Effector memory CD8-positive, alpha-beta T cell (primary cell): ENCODE data around the gene NUMA1.
A peak's percentile ranks its signal among the peaks of the same experiment; 100 is the strongest.

Experiments
- ATAC-seq: fragments of 150-1000 bp; cut with Tn5 transposase; replicated peaks from 2 replicates; pipeline ENCODE4 v1.10.0; 2021; ENCODE audit warnings: mild to moderate bottlenecking, moderate library complexity
- DNase-seq, 3 experiments: peaks; one replicate each; pipeline ENCODE4 v3.0.0; 2021
- H3K27ac Mint-ChIP-seq, 2 donors: one replicate each; pipeline ENCODE4 v1.8.0; 2022; ENCODE audit warnings: mild to moderate bottlenecking in 2 of 2, mixed read lengths in 2 of 2, moderate library complexity in 2 of 2
- H3K27me3 Mint-ChIP-seq, 2 donors: one replicate each; pipeline ENCODE4 v1.8.0; 2022; ENCODE audit warnings: mixed read lengths in 2 of 2
- H3K36me3 Mint-ChIP-seq: one replicate; pipeline ENCODE4 v1.8.0; 2022; ENCODE audit warnings: mild to moderate bottlenecking, moderate library complexity, mixed read lengths; ENCODE audit not compliant: insufficient read depth
- H3K4me1 Mint-ChIP-seq, 2 donors: one replicate each; pipeline ENCODE4 v1.8.0; 2022; ENCODE audit warnings: low read depth in 2 of 2, mixed read lengths in 2 of 2
- H3K4me3 Mint-ChIP-seq, 2 donors: one replicate each; pipeline ENCODE4 v1.8.0; 2022; ENCODE audit warnings: mild to moderate bottlenecking in 2 of 2, mixed read lengths in 2 of 2, moderate library complexity in 2 of 2
- H3K9me3 Mint-ChIP-seq, 2 donors: one replicate each; pipeline ENCODE4 v1.8.0; 2022; ENCODE audit warnings: mixed read lengths in 2 of 2

NUMA1 gene

GRCh38 chr11:72069787-72070251 is 10.5 kb downstream of the NUMA1 start:
- Mint-ChIP-seq H3K27me3 (no peaks in the 10 kb centered on the region), H3K9me3 (no peaks in the 10 kb centered on the region), H3K27ac (peak overlapping the region; percentile 87 to 90), H3K36me3 (peaks cover 6% of the 10 kb centered on the region), H3K4me1 (peaks cover 19 to 21% of the 10 kb centered on the region in 2 donors), H3K4me3 (peak overlapping the region in 1 of 2 donors; percentile 7)
- ATAC-seq (peak; percentile 42), DNase-seq (no peak)

- Mint-ChIP-seq H3K27ac (peak overlapping the region; percentile 87 to 90), H3K36me3 (peaks cover 7% of the 10 kb centered on the region), H3K27me3 (no peaks in the 10 kb centered on the region), H3K9me3 (no peaks in the 10 kb centered on the region), H3K4me3 (peak overlapping the region in 1 of 2 donors; percentile 7), H3K4me1 (peaks cover 19 to 21% of the 10 kb centered on the region in 2 donors)
- ATAC-seq (no peak), DNase-seq (no peak)
These were observed 11.1 kb downstream of the NUMA1 start for GRCh38 chr11:72069200-72069599.

GRCh38 chr11:72067676-72068075 is 12.7 kb downstream of the NUMA1 start:
- peaks cover 6% of the 10 kb centered on the region for H3K36me3 Mint-ChIP-seq
- DNase-seq (no peak), ATAC-seq (no peak)
- no peak overlapping the region for H3K4me3 Mint-ChIP-seq
- H3K4me1 Mint-ChIP-seq, result peaks cover 14 to 19% of the 10 kb centered on the region in 2 donors
- H3K27me3 Mint-ChIP-seq, result no peaks in the 10 kb centered on the region
- H3K9me3 Mint-ChIP-seq, result no peaks in the 10 kb centered on the region
- H3K27ac Mint-ChIP-seq, result peak overlapping the region in 1 of 2 donors; percentile 90

GRCh38 chr11:72067266-72067665 is 13.1 kb downstream of the NUMA1 start:
- DNase-seq (no peak), ATAC-seq (no peak)
- Mint-ChIP-seq H3K27ac (peak overlapping the region in 1 of 2 donors; percentile 38), H3K9me3 (no peaks in the 10 kb centered on the region), H3K4me1 (peaks cover 14 to 16% of the 10 kb centered on the region in 2 donors), H3K27me3 (no peaks in the 10 kb centered on the region), H3K36me3 (peaks cover 6% of the 10 kb centered on the region), H3K4me3 (no peak overlapping the region)

- Mint-ChIP-seq H3K27me3 (no peaks in the 10 kb centered on the region), H3K27ac (peak overlapping the region in 1 of 2 donors; percentile 38), H3K4me3 (no peak overlapping the region), H3K9me3 (no peaks in the 10 kb centered on the region), H3K4me1 (peaks cover 14 to 16% of the 10 kb centered on the region in 2 donors), H3K36me3 (peaks cover 6% of the 10 kb centered on the region)
- ATAC-seq (no peak), DNase-seq (no peak)
These were observed 13.5 kb downstream of the NUMA1 start for GRCh38 chr11:72066855-72067254.

GRCh38 chr11:72061739-72062396 is 18.5 kb downstream of the NUMA1 start:
- H3K36me3 Mint-ChIP-seq, result peaks cover 12% of the 10 kb centered on the region
- peak overlapping the region; percentile 12 to 17 for H3K27ac Mint-ChIP-seq
- H3K9me3 Mint-ChIP-seq, result no peaks in the 10 kb centered on the region
- H3K4me1 Mint-ChIP-seq, result peaks cover 0 to 3% of the 10 kb centered on the region in 2 donors
- ATAC-seq, result no peak
- H3K27me3 Mint-ChIP-seq, result no peaks in the 10 kb centered on the region
- DNase-seq, result no peak
- H3K4me3 Mint-ChIP-seq, result no peak overlapping the region

GRCh38 chr11:72058416-72059034 is 21.8 kb downstream of the NUMA1 start:
- Mint-ChIP-seq H3K27ac (peak overlapping the region in 1 of 2 donors; percentile 30), H3K4me1 (peaks cover 0 to 3% of the 10 kb centered on the region in 2 donors), H3K36me3 (peaks cover 8% of the 10 kb centered on the region), H3K9me3 (no peaks in the 10 kb centered on the region), H3K27me3 (no peaks in the 10 kb centered on the region), H3K4me3 (no peak overlapping the region)
- ATAC-seq (no peak), DNase-seq (no peak)

GRCh38 chr11:72048766-72049460 is 31.4 kb downstream of the NUMA1 start:
- Mint-ChIP-seq H3K27me3 (no peaks in the 10 kb centered on the region), H3K4me1 (peaks cover 1 to 3% of the 10 kb centered on the region in 2 donors)

GRCh38 chr11:72045849-72046248 is 34.5 kb downstream of the NUMA1 start:
- Mint-ChIP-seq H3K36me3 (peaks cover 6% of the 10 kb centered on the region), H3K9me3 (no peaks in the 10 kb centered on the region), H3K27me3 (no peaks in the 10 kb centered on the region), H3K27ac (peak overlapping the region in 1 of 2 donors; percentile 54), H3K4me1 (peaks cover 20 to 23% of the 10 kb centered on the region in 2 donors), H3K4me3 (no peak overlapping the region)
- DNase-seq (no peak), ATAC-seq (no peak)

More at GRCh38 chr11:72048766-72049460, 31.4 kb downstream of the NUMA1 start:
- Mint-ChIP-seq H3K36me3 (peaks cover 6% of the 10 kb centered on the region), H3K27ac (peak overlapping the region in 1 of 2 donors; percentile 23), H3K4me3 (no peak overlapping the region), H3K9me3 (no peaks in the 10 kb centered on the region)
- DNase-seq (no peak), ATAC-seq (no peak)

GRCh38 chr11:72042064-72042745 is 38.1 kb downstream of the NUMA1 start:
- Mint-ChIP-seq H3K27me3 (no peaks in the 10 kb centered on the region), H3K27ac (no peak overlapping the region), H3K4me3 (no peak overlapping the region), H3K36me3 (peaks cover 6% of the 10 kb centered on the region), H3K9me3 (no peaks in the 10 kb centered on the region), H3K4me1 (peaks cover 20 to 24% of the 10 kb centered on the region in 2 donors)
- ATAC-seq (peak; percentile 1), DNase-seq (no peak)

GRCh38 chr11:72041364-72042063 is 38.8 kb downstream of the NUMA1 start:
- no peak overlapping the region for H3K4me3 Mint-ChIP-seq
- H3K9me3 Mint-ChIP-seq, result no peaks in the 10 kb centered on the region

GRCh38 chr11:72040491-72041363 is 39.6 kb downstream of the NUMA1 start:
- Mint-ChIP-seq H3K27ac (no peak overlapping the region), H3K9me3 (no peaks in the 10 kb centered on the region), H3K4me3 (no peak overlapping the region), H3K36me3 (peaks cover 12% of the 10 kb centered on the region), H3K27me3 (no peaks in the 10 kb centered on the region), H3K4me1 (peaks cover 30 to 36% of the 10 kb centered on the region in 2 donors)
- ATAC-seq (peak; percentile 77), DNase-seq (peak; percentile 67 to 72 (median 71))

More at GRCh38 chr11:72041364-72042063, 38.8 kb downstream of the NUMA1 start:
- H3K4me1 Mint-ChIP-seq, result peaks cover 26 to 30% of the 10 kb centered on the region in 2 donors
- no peak overlapping the region for H3K27ac Mint-ChIP-seq
- H3K36me3 Mint-ChIP-seq, result peaks cover 9% of the 10 kb centered on the region
- ATAC-seq, result peak; percentile 37
- H3K27me3 Mint-ChIP-seq, result no peaks in the 10 kb centered on the region
- DNase-seq, result peak; percentile 23 to 37 (median 35)
